Measurements from ENCODE around the gene GPAT3.
"Not testable (repeated sequence)": the region's sequence is repeated elsewhere in the genome, so short reads cannot be mapped to it uniquely, and the experiment has no call there.

The GPAT3 gene

DNA sequence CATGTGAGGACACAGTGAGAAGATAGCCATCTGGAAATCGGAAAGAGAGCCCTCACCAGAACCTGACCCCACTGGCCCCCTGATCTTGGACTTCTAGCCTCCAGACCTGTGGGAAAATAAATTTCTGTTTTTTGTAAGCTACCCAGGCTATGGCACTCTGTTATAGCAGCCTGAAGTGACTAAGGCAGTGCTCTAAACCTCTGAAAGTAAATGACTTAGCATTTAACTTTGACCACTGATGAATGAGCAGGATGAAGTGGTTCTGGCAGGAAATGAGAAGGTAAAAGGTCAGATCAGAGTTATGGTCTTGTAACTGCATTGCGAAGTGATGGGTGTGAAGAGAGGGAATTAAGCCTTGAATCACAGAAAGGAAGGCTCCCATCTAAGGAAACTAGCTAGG lies 17.0 kb downstream of the GPAT3 start:
- DNase-seq, result peak; percentile 67

DNA sequence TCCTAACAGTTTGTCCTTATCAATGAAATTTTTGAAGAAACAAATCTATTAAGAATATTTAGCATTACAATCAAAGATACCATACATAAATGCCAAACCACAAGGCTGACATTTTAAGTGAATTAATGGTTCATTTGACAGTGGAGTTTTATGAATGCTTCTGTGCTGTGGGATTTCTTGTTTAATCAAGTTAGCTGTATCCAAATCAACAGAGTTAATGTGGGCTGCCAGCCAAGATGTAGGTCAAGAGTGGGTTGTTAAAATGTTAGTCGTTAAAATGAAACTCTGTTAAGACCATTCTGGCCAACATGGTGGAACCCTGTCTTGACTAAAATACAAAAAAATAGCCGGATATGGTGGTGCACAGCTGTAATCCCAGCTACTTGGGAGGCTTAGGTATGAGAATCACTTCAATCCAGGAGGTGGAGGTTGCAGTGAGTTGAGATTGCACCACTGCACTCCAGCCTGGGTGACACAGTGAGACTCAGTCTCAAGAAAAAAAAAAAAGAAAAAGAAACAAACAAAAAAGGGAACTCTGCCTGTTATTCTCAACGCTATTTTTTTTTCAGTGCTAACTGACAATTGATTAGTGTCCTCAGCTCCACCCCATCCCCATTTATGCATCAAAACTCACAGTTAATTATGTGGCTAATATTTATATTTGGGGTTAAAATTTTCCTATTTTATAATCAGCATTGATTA lies 20.2 kb downstream of the GPAT3 start:
- no peak for DNase-seq

DNA sequence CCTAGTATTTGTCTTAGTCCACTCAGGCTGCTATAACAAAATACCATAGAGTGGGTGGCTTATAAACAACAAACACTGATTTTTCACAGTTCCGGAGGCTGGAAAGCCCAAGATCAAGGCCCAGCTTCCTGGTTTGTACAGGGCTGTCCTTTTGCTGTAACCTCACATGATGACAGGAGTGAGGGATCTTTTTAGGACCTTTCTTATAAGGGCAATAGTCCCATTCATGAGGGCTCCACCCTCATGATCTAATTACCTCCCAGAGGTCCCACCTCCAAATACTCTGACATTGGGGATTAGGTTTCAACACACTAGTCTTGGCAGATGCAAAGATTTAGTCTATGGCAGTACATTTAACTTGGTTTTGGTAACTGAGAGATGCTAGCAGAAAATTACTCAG lies 20.9 kb downstream of the GPAT3 start:
- no peak for DNase-seq

DNA sequence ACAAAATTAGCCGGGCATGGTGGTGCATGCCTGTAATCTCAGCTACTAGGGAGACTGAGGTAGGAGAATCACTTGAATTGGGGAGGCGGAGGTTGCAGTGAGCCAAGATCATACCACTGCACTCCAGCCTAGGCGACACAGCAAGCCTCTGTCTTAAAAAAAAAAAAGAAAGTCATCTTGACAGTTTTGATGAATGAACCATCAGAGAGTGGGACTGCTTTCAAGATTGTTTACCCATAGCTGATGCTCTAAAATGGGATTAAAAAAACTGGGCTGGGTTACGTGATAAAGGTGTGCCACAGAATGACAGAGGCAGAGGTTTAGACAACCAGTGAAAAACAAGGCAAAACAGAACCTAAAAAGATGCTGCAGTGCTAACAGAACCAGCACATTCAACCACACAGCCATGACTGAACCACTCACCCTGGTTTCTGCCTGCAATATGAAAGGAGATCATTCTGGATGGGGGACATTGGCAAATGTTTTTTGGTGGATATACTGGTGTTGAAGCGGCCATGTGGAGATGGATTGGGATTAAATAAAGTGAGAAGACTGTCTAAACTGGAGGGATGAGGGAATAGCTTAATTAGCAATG lies 22.2 kb downstream of the GPAT3 start:
- no peak for DNase-seq

DNA sequence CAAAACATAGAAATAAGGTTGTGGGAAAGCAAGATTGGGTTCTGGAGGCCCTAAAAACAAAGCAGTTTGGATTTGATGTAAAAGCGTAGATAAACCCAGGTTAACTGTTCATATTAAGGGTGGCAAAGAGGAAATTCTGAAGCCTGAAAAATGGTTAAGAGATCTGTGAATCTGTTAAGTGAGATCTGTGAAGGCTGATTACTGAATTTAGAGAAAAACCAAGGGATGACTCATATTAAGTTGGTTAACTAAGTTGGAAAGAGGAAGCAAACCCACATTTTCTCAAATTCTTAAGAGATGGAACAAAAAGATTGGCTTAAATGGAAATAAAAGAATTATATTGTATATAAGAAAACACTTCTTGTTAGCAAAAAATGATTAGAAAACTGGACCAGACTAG lies 22.8 kb downstream of the GPAT3 start:
- peak; percentile 58 for DNase-seq

DNA sequence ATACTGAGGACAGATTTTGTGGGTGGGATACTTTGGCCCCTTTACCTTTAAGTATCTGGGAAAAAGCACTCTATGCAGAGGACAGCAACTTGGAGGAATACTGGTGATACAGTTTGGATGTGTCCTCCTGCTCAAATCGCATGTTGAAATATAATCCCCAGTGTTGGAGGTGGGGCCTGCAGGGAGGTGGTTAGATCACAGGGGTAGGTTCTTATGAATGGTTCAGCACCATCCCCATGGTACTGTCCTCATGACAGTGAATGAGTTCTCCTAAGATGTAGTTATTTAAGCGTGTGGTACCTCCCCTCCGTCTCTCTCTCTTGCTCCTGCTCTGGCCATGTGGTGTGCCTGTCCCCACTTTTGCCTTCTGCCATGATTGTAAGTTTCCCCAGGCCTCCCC lies 24.6 kb downstream of the GPAT3 start:
- DNase-seq, result no peak

DNA sequence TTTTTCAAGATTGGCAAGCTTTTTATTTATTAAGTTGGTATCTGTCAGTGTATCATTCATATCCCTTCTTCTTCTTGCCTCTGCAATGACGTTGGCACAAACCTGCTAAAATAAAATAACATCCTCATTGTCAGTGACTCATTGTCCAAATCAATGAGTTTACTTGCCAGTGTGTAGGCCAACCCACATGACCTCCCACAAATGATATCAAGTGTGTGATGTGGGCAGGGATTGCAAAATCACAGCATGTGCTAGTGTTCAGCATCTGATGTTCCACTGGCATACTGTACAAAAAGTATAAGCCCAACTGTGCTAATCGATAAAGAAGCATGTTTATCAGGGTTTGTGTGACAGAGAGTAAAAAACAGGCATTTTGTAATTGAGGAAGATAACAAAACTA lies 25.5 kb downstream of the GPAT3 start:
- DNase-seq, result peak; percentile 67

DNA sequence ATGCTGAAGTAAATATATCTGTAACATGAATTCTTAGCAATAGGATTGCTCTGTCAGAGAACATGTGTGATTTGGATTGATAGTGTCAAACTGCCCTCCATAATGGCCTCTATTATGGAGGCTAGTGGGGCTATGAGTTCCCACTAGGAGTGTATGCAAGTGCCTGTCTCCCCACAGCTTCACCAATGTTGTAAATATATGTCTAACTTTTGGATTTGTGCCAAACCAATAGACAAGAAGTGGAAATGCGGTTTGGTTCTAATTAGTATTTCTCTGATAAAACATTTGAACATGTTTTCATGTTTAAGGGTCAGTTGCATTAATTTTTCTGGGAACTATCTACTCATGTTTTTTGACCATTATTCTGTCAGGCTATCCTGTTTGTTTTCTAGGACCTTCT lies 28.1 kb downstream of the GPAT3 start:
- no peak for DNase-seq

DNA sequence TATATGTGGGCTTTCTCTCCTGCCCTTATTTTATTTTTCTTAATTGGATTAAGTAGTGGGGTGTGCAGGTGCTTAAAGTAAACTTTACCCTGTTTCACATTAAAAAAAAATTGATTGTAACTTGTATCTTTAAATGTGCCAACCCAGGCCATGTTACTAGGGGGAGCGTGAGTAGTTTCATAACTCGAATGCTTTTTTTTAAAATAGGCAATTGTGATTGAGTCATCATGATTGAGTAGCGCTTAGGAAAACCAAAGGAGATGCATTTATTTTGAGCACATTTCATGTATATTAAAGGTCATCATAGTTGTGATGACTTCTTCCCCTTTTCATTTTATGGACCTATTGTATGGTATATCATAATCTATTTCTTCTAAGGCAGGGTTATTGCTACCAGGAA lies 32.2 kb downstream of the GPAT3 start:
- DNase-seq, result no peak

DNA sequence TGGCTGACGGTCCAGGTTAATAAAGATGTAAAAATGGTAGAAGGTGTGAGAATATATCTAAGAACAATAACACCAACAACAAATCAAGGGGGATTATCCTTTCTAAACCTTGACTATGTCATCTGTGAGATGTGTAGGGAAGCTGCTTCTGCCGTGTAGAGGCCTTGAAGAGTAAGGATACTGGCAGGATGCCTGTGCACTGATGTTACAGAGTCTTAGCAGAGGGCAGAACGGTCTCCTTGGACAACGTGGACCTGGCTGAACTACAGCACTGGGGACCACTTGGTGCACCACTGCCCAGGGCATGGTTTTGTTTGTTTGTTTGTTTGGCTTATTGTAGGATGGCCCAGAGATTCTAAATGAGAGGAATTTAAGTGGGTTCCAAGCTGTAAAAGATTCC lies 33.5 kb downstream of the GPAT3 start:
- DNase-seq, result no peak

DNA sequence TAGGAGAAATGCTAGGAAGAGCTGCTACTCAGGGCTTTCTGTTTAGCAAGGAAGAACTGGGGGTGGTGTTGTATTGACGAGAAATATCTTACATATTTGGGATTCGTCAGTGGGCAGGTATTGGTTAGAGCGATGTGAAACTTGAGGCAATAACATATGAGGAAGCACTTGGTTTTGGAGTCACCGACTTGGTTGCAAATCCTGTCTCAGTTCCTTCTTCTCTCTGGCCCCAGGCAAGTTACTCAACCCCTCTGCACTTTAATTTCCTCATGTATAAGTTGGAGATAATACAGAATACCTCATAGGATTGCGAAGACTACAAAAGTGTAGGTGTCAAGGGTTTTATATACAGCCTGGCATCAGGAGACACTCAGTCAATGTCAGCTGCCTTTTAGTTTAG lies 34.1 kb downstream of the GPAT3 start:
- no peak for DNase-seq

DNA sequence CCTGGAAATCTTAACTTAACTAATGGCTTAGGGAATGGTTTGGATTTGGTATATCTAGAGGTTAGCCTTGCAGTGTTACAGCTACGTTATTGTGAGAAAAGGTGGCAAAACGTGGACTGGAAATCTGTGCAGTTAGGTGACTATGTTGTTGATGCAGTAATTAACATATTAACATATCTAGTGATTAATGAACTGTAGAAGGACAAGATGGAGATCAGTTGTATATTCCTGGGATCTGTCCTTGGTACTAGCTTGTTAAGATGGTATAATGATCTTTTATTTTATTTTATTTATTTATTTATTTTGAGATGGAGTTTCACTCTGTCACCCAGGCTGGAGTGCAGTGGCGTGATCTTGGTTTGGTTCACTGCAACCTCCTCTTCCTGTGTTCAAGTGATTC lies 36.9 kb downstream of the GPAT3 start:
- no peak for DNase-seq

DNA sequence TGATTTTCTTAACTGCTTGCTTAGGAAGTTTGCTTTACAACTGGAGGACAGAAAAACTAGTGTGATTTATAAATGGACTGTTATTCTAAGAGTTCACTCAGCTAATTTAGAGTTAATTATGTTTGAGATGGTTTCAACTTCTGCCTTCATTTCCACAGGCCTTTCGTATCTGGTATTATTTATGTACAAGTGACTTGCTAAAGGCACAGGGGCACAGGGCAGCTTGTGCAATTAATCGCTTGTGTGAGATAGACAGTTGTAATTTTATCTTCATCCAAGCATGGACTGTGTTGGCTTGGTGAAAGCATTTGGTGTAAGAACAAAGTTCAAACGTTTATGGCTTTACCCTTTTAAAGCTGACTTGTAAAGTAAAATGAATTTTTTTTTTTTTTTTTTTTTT lies 38.3 kb downstream of the GPAT3 start:
- no peak for DNase-seq

DNA sequence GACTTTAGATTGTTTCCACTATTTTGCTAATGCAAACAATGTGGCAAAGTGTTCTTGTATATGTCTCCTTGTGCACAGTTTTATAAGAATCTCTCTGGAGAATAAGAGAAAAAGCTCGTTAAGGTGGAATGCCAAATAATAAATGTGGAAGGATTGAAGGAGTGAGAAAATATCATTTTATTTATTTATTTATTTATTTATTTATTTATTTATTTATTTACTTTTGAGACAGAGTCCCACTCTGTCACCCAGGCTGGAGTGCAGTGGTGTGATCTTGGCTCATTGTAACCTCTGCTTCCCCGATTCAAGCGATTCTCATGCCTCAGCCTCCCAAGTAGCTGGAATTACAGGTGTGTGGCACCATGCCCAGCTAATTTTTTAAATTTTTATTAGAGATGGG lies 40.3 kb downstream of the GPAT3 start:
- DNase-seq, result not testable (repeated sequence)

DNA sequence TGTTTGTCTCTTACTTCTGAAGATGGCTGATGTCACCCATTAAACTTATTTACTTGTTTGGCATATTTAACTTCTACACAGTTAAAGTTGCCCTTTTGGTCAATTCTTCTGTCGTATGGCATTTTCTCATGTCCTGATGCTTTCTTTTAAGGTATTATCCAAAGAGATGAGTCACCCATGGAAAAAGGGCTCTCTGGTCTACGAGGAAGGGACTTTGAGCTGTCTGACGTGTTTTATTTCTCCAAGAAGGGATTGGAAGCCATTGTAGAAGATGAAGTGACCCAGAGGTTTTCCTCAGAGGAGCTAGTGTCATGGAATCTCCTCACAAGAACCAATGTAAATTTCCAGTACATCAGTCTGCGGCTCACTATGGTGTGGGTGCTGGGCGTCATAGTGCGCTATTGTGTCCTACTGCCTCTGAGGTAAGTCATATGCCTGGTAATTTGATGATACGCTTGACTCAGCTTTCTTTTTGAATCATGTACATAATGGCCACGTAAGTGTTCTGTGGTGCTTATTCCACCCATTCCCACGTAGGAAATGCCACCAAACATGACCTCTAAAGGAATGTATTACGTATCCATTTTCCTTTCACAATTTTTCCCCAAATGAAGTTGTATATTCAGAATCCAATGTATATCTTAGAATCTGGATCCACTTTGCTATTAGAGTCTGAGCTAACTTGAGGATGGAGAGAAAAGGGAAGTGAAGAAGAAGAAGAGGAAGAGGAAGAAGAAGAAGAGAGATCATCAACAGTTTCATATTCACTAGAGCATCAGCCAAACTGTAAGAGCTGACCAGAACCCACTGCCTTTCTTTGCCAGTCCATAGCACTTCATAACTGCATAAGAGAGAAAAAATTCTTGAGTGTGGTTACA lies 45.7 kb downstream of the GPAT3 start:
- DNase-seq, result no peak

DNA sequence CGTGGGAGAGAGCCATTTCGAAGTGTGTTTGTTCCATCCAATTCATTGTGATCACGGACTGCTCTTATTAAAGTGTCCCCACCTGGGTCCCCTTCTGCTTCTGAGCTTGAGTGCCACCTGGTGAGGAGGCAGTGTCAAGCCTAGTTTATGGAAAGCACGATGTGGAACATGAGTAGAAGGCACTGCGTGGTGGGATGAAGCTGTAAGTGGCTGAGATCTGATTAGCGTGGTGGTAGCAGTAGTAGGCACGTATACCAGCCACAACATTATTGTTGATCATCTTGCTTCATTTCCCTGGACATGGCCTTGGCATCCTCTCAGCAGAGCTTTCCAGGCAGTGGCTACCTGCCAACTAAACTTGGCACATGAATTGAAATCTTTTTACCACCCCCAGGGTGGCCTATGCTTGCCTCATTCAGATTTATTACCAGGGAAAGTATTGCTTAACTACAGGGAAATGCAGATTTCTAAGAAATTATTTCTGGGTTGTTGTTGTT lies 46.4 kb downstream of the GPAT3 start:
- DNase-seq, result no peak

DNA sequence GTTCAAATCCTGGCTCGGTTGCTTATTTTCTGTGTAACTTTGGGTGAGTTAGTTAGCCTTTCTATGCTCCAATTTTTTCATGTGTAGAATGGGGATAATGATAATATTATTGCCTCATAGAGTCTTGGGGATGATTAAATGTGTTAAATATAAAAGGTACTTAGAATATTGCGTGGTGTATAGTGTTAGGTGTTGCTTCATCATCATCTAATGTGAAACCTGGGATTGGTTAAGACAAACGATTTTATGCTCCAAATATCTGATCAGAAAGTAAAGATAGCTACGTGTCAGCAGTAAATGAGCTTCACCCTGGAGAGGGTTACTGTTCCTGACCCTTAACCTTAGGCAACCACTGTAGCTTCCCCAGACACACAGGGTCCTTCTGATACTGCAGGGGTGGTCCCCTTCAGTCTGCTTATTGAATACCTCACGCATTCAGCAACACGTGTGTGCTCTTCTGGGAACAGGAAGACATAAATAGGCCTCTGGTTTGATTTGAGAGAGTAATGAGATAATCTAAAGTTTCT lies 50.1 kb downstream of the GPAT3 start:
- no peak for DNase-seq

DNA sequence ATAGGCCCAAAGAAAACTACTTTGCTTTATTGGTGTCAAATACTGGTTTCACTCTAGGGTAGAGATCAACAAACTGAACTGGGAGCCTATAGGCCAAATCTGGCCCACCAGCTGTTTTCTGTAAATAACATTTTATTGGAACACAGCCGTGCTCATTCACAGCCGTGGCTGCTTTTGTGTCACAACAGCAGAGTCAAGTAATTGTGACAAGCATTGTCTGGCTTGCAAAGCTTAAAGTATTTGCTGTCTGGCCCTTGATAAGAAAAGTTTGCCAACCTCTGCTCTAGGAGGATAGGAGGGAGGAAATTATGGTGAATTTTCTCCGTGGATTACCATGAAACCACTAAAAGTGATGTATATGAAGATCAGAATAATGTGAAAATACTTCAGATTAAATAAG lies 53.4 kb downstream of the GPAT3 start:
- no peak for DNase-seq

DNA sequence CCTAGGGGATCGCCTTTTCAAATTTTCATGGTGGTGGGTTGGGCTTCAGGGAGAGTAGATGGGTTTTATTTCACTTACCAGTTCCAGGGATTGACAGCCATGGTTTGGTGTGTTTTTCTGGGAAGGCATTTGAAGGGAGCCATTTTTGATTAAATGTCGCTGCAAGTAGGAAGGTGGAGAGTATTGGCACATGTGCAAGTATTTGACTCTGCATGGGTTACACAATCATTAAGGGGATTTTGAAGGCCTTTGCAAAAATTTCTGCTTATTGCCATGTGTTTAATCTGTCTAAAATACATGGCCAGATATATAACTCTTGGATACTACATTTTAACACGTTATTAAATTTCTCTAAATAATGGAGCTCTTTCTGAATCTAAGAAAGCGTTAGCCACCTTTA lies 55.1 kb downstream of the GPAT3 start:
- no peak for DNase-seq

DNA sequence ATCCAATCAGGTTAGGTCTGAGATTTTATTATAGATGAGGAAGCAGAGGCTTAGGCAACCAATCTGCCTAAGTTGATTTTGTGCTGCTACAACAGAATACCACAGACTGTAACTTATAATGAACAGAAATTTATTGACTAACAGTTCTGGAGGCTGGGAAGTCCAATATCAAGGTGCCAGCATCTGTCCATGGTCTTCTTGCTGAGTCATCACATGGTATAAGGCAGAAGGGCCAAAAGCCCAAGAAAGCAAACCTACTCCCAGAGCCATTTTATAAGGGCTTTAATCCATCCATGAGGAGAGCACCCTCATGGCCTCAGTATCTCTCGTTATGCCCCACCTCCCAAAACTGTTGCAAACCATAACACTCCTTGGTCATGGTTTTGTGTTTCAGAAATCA lies 55.8 kb downstream of the GPAT3 start:
- DNase-seq, result no peak

DNA sequence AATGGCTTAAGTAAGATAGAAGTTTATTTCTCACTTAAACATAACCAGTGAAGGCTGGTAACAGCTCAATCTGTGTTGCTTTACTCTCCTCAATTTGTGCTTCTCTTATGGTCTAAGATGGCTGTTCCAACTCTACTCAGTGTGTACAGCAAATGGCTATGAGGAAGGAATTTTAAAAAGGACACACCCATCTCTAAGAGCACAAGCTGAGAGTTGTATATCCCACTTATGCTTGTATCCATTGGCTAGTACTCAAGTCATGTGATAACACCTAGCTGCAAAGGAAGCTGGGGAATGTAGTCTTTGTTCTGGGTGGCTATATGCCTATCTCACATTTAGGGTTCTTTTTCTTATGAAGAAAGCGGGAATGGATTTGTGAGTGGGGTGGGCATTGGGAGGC lies 63.3 kb downstream of the GPAT3 start:
- DNase-seq, result peak; percentile 31

DNA sequence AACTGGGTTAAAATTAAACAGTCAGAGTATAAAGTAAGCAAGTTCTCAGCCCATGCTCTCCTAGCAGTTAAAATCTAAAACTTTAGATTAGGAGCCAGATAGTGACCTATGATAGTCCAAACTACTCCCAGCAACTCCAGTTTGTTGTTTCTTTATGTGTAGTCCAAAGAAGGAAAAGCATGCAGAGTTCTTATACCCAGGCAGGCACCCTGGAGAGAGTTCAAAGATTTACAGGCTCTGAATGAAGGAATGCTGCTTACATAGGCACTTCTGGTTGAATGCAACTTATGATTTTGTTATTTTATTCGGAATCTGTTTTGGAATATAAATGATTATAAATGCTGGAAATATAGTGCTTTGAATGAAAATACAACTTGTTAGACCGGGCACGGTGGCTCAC lies 67.2 kb downstream of the GPAT3 start:
- DNase-seq, result no peak

DNA sequence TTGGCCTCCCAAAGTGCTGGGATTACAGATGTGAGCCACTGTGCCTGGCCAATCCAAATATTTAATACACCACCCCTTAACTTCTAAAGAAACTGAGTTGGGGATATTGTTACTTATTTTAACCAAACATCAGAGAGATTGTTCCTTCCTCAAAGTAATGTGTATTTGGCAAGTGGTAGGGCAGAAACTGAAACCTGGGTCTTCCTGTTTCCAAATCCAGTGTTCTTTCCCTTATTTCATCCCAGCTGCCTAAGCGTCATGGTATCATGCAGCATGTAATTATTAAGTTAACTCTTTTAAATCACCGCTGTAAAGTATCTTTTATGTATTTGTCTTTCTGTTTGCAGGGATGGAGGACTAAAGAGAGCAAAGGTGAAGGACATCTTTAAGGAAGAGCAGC lies 68.4 kb downstream of the GPAT3 start:
- no peak for DNase-seq

DNA sequence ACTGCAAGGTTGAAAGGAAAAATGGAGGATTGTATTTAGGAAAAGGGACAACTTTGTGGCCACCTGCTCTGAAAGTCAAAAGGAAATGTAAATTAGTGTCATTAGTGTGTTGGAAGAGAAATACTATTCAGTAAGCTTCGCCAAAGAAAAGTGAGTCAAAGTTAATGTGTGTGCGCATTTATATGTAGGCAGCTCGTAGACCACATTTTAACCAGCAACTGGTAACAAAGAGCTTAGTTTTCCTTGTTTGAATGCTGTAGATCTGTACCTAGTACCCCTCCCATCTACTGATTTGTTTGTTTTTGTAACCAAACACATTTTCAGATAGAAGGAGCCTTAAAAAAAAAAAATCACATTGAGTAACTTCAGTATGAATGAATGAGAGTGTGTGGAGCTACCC lies 69.3 kb downstream of the GPAT3 start:
- DNase-seq, result no peak
